ENCODE results near the gene ALS2CL. TPM values are rescaled to one million over a fixed set of nuclear protein-coding genes. Genes with fewer than 3 reads are reported as not detected.

Gene ALS2CL
- total RNA-seq, 2 experiments from 2014 or later: 15.5 to 16.6 TPM

- DNase-seq: no peak
- ChIA-PET CTCF (no interaction called here), POLR2A (no interaction called here)
- no peak overlapping the region for H3K27ac Mint-ChIP-seq
- H3K4me3 Mint-ChIP-seq: no peak overlapping the region
- no peaks in the 10 kb centered on the region for H3K9me3 Mint-ChIP-seq
- no peaks in the 10 kb centered on the region for H3K4me1 Mint-ChIP-seq
- no peaks in the 10 kb centered on the region for H3K36me3 Mint-ChIP-seq (ENCODE audit: low read depth)
- no peaks in the 10 kb centered on the region for H3K27me3 Mint-ChIP-seq
Measured at GRCh38 chr3:46669191-46669999, 24.1 kb downstream of the ALS2CL start.

- ChIA-PET CTCF (no interaction called here), POLR2A (no interaction called here)
- H3K36me3 Mint-ChIP-seq (ENCODE audit: low read depth): no peaks in the 10 kb centered on the region
- H3K9me3 Mint-ChIP-seq: no peaks in the 10 kb centered on the region
- no peak overlapping the region for H3K4me3 Mint-ChIP-seq
- H3K4me1 Mint-ChIP-seq: no peaks in the 10 kb centered on the region
- no peak overlapping the region for H3K27ac Mint-ChIP-seq
- no peak for DNase-seq
- H3K27me3 Mint-ChIP-seq: no peaks in the 10 kb centered on the region
Measured at GRCh38 chr3:46668591-46668990, 24.9 kb downstream of the ALS2CL start.

GRCh38 chr3:46668116-46668515 lies 25.4 kb downstream of the ALS2CL start:
- Mint-ChIP-seq H3K27ac (no peak overlapping the region), H3K36me3 (ENCODE audit: low read depth) (no peaks in the 10 kb centered on the region), H3K4me1 (no peaks in the 10 kb centered on the region), H3K4me3 (no peak overlapping the region), H3K9me3 (no peaks in the 10 kb centered on the region), H3K27me3 (no peaks in the 10 kb centered on the region)
- CTCF ChIA-PET: no interaction called here
- POLR2A ChIA-PET: no interaction called here
- DNase-seq: no peak

GRCh38 chr3:46667657-46668056 lies 25.8 kb downstream of the ALS2CL start:
- no peaks in the 10 kb centered on the region for H3K27me3 Mint-ChIP-seq
- ChIA-PET CTCF (no interaction called here), POLR2A (no interaction called here)
- H3K27ac Mint-ChIP-seq: no peak overlapping the region
- H3K36me3 Mint-ChIP-seq (ENCODE audit: low read depth): no peaks in the 10 kb centered on the region
- no peaks in the 10 kb centered on the region for H3K9me3 Mint-ChIP-seq
- no peak for DNase-seq
- no peaks in the 10 kb centered on the region for H3K4me1 Mint-ChIP-seq
- no peak overlapping the region for H3K4me3 Mint-ChIP-seq

- peaks cover 5% of the 10 kb centered on the region for H3K27me3 Mint-ChIP-seq
- no peaks in the 10 kb centered on the region for H3K36me3 Mint-ChIP-seq (ENCODE audit: low read depth)
- no peaks in the 10 kb centered on the region for H3K9me3 Mint-ChIP-seq
- DNase-seq: no peak
- POLR2A ChIA-PET: no interaction called here
- CTCF ChIA-PET: no interaction called here
- no peak overlapping the region for H3K4me3 Mint-ChIP-seq
- H3K4me1 Mint-ChIP-seq: no peaks in the 10 kb centered on the region
- no peak overlapping the region for H3K27ac Mint-ChIP-seq
Measured at GRCh38 chr3:46667061-46667621, 26.3 kb downstream of the ALS2CL start.

GRCh38 chr3:46666453-46666845 lies 27.0 kb downstream of the ALS2CL start:
- POLR2A ChIA-PET: no interaction called here
- Mint-ChIP-seq H3K4me1 (no peaks in the 10 kb centered on the region), H3K9me3 (no peaks in the 10 kb centered on the region), H3K27me3 (peaks cover 7% of the 10 kb centered on the region), H3K36me3 (ENCODE audit: low read depth) (no peaks in the 10 kb centered on the region), H3K27ac (no peak overlapping the region), H3K4me3 (no peak overlapping the region)
- CTCF ChIA-PET: no interaction called here
- DNase-seq: no peak

- Mint-ChIP-seq H3K36me3 (ENCODE audit: low read depth) (no peaks in the 10 kb centered on the region), H3K4me3 (no peak overlapping the region), H3K4me1 (no peaks in the 10 kb centered on the region), H3K9me3 (no peaks in the 10 kb centered on the region), H3K27me3 (peaks cover 7% of the 10 kb centered on the region), H3K27ac (no peak overlapping the region)
- CTCF ChIA-PET: no interaction called here
- no peak for DNase-seq
- POLR2A ChIA-PET: no interaction called here
Measured at GRCh38 chr3:46665763-46666452, 27.6 kb downstream of the ALS2CL start.

GRCh38 chr3:46664971-46665762 lies 28.3 kb downstream of the ALS2CL start:
- Mint-ChIP-seq H3K4me1 (no peaks in the 10 kb centered on the region), H3K36me3 (ENCODE audit: low read depth) (no peaks in the 10 kb centered on the region), H3K4me3 (no peak overlapping the region), H3K9me3 (no peaks in the 10 kb centered on the region), H3K27me3 (peaks cover 7% of the 10 kb centered on the region), H3K27ac (no peak overlapping the region)
- ChIA-PET POLR2A (no interaction called here), CTCF (no interaction called here)
- no peak for DNase-seq

- H3K4me3 Mint-ChIP-seq: no peak overlapping the region
- peaks cover 7% of the 10 kb centered on the region for H3K27me3 Mint-ChIP-seq
- ChIA-PET POLR2A (no interaction called here), CTCF (interaction anchor here (0.5 to 2.5 kb wide), 6 partner anchors 30 to 715 kb away, joined by 3 to 9 read pairs (median 3); no protein-coding TSS in a partner anchor)
- no peaks in the 10 kb centered on the region for H3K9me3 Mint-ChIP-seq
- no peaks in the 10 kb centered on the region for H3K4me1 Mint-ChIP-seq
- H3K27ac Mint-ChIP-seq: peak overlapping the region; percentile 19
- DNase-seq: no peak
- no peaks in the 10 kb centered on the region for H3K36me3 Mint-ChIP-seq (ENCODE audit: low read depth)
Measured at GRCh38 chr3:46664188-46664970, 29.1 kb downstream of the ALS2CL start.

- Mint-ChIP-seq H3K36me3 (ENCODE audit: low read depth) (no peaks in the 10 kb centered on the region), H3K9me3 (no peaks in the 10 kb centered on the region), H3K4me1 (no peaks in the 10 kb centered on the region), H3K27me3 (peaks cover 7% of the 10 kb centered on the region), H3K27ac (peak overlapping the region; percentile 19), H3K4me3 (no peak overlapping the region)
- ChIA-PET POLR2A (no interaction called here), CTCF (interaction anchor here (0.5 to 2.5 kb wide), 6 partner anchors 11 to 174 kb away, joined by 3 to 9 read pairs (median 3); no protein-coding TSS in a partner anchor)
- no peak for DNase-seq
Measured at GRCh38 chr3:46663591-46664135, 29.8 kb downstream of the ALS2CL start.

- peaks cover 7% of the 10 kb centered on the region for H3K27me3 Mint-ChIP-seq
- H3K9me3 Mint-ChIP-seq: no peaks in the 10 kb centered on the region
- POLR2A ChIA-PET: no interaction called here
- no peak overlapping the region for H3K27ac Mint-ChIP-seq
- H3K36me3 Mint-ChIP-seq (ENCODE audit: low read depth): no peaks in the 10 kb centered on the region
- no peak for DNase-seq
- H3K4me1 Mint-ChIP-seq: no peaks in the 10 kb centered on the region
- CTCF ChIA-PET: interaction anchor here (0.9 to 2.5 kb wide), 3 partner anchors 12 to 174 kb away, joined by 3 to 9 read pairs (median 4); no protein-coding TSS in a partner anchor
- no peak overlapping the region for H3K4me3 Mint-ChIP-seq
Measured at GRCh38 chr3:46662771-46663551, 30.5 kb downstream of the ALS2CL start.
